Osteoblast (primary cell): ENCODE data around the gene LRMDA. TPM values are rescaled to one million over a fixed set of nuclear protein-coding genes. Genes with fewer than 3 reads are reported as not detected.

Experiments
- DNase-seq: peaks from one replicate; pipeline ENCODE4 v3.0.0; 2011; ENCODE audit warnings: low spot score, mixed read lengths; ENCODE audit not compliant: insufficient read length; ENCODE audit errors: missing footprints
- H2AFZ ChIP-seq: 2 replicates; pipeline ENCODE4 v1.6.0; 2011; ENCODE audit warnings: mild to moderate bottlenecking, low read length
- H3K27ac ChIP-seq: 2 replicates; pipeline ENCODE4 v1.5.1; 2011; ENCODE audit warnings: mild to moderate bottlenecking, low read depth, low read length, moderate library complexity
- H3K27me3 ChIP-seq: 2 replicates; pipeline ENCODE4 v1.6.0; 2012; ENCODE audit warnings: mild to moderate bottlenecking, control low read depth, inconsistent platforms, low read length, moderate library complexity; ENCODE audit not compliant: insufficient read depth
- H3K36me3 ChIP-seq: 2 replicates; pipeline ENCODE4 v1.5.1; 2011; ENCODE audit warnings: mild to moderate bottlenecking, low read length, control low read depth, moderate library complexity; ENCODE audit not compliant: insufficient read depth
- H3K4me1 ChIP-seq: 2 replicates; pipeline ENCODE4 v1.5.1; 2011; ENCODE audit warnings: mild to moderate bottlenecking, low read length, control low read depth, moderate library complexity; ENCODE audit not compliant: insufficient read depth
- H3K4me2 ChIP-seq: 2 replicates; pipeline ENCODE4 v1.6.0; 2011; ENCODE audit warnings: mild to moderate bottlenecking, low read length; ENCODE audit not compliant: insufficient read depth
- H3K4me3 ChIP-seq: fragments of 200-600 bp; sonication (generic); 3 replicates; pipeline ENCODE4 v1.5.1; 2012; ENCODE audit warnings: mild to moderate bottlenecking, low read length, inconsistent platforms; ENCODE audit not compliant: insufficient read depth
- H3K79me2 ChIP-seq: 2 replicates; pipeline ENCODE4 v1.6.0; 2012; ENCODE audit warnings: mild to moderate bottlenecking, low read length, control low read depth, inconsistent platforms; ENCODE audit not compliant: insufficient read depth
- H3K9me3 ChIP-seq: 2 replicates; pipeline ENCODE4 v1.5.1; 2011; ENCODE audit warnings: low read depth, low read length, control low read depth
- H4K20me1 ChIP-seq: 2 replicates; pipeline ENCODE4 v1.6.0; 2012; ENCODE audit warnings: mild to moderate bottlenecking, low read length, control low read depth; ENCODE audit not compliant: insufficient read depth
- CTCF ChIP-seq: IDR thresholded peaks from 2 replicates; pipeline ENCODE4 v1.5.1; 2011; ENCODE audit warnings: mild to moderate bottlenecking, low read depth, low read length, moderate library complexity; ENCODE audit errors: extremely low read depth
- total RNA-seq: library from RNA; depleted of rRNA; stranded (reverse); fragments of >200 nt; gene quantifications from 2 replicates; pipeline ENCODE4 v1.2.3, GENCODE V29; 2012

Gene LRMDA
- total RNA-seq, 1 donor = 18.5 TPM

GRCh38 chr10:75639736-75640135, 208.3 kb downstream of the LRMDA start:
- no peak for DNase-seq
- Histone ChIP-seq H3K4me1 (no peaks in the 10 kb centered on the region), H3K9me3 (no peaks in the 10 kb centered on the region), H3K79me2 (no peaks in the 10 kb centered on the region), H3K36me3 (no peaks in the 10 kb centered on the region), H2AFZ (no peak overlapping the region), H4K20me1 (no peaks in the 10 kb centered on the region), H3K4me2 (no peak overlapping the region), H3K27ac (no peak overlapping the region), H3K27me3 (peaks cover 13% of the 10 kb centered on the region), H3K4me3 (no peak overlapping the region)
- no peak for TF ChIP-seq CTCF

- Histone ChIP-seq H3K9me3 (no peaks in the 10 kb centered on the region), H3K36me3 (no peaks in the 10 kb centered on the region), H3K79me2 (no peaks in the 10 kb centered on the region), H3K4me2 (no peak overlapping the region), H2AFZ (no peak overlapping the region), H3K27me3 (peaks cover 13% of the 10 kb centered on the region), H4K20me1 (no peaks in the 10 kb centered on the region), H3K27ac (no peak overlapping the region), H3K4me1 (no peaks in the 10 kb centered on the region), H3K4me3 (no peak overlapping the region)
- no peak for DNase-seq
- TF ChIP-seq CTCF = no peak
Measured at GRCh38 chr10:75640381-75640780, 209.0 kb downstream of the LRMDA start.

- Histone ChIP-seq H4K20me1 (no peaks in the 10 kb centered on the region), H3K4me2 (no peak overlapping the region), H3K27ac (no peak overlapping the region), H3K27me3 (peaks cover 13% of the 10 kb centered on the region), H3K9me3 (no peaks in the 10 kb centered on the region), H3K4me3 (no peak overlapping the region), H3K36me3 (no peaks in the 10 kb centered on the region), H2AFZ (no peak overlapping the region), H3K4me1 (no peaks in the 10 kb centered on the region), H3K79me2 (no peaks in the 10 kb centered on the region)
- DNase-seq = no peak
- no peak for TF ChIP-seq CTCF
Measured at GRCh38 chr10:75640803-75641202, 209.4 kb downstream of the LRMDA start.

GRCh38 chr10:75643405-75643804, 212.0 kb downstream of the LRMDA start:
- H3K36me3 ChIP-seq = no peaks in the 10 kb centered on the region
- H2AFZ ChIP-seq = no peak overlapping the region
- no peaks in the 10 kb centered on the region for H3K9me3 ChIP-seq
- no peak for DNase-seq
- H3K27me3 ChIP-seq = peaks cover 13% of the 10 kb centered on the region
- no peaks in the 10 kb centered on the region for H3K79me2 ChIP-seq
- no peak overlapping the region for H3K4me3 ChIP-seq
- H3K4me1 ChIP-seq = no peaks in the 10 kb centered on the region
- H4K20me1 ChIP-seq = no peaks in the 10 kb centered on the region
- H3K4me2 ChIP-seq = no peak overlapping the region
- TF ChIP-seq CTCF = no peak
- no peak overlapping the region for H3K27ac ChIP-seq
